ENCODE results near the gene KBTBD12.
A peak's percentile ranks its signal among the peaks of the same experiment; 100 is the strongest.

Gene KBTBD12

GRCh38 chr3:127884041-127884440, 31.0 kb upstream of the KBTBD12 start:
- TF ChIP-seq CTCF (conservative IDR thresholded peaks at IDR 0.05; ENCODE audit: low read length), result no peak
- DNase-seq (ENCODE audit: low read depth), result no peak
- no peak overlapping the region for H3K4me3 ChIP-seq (ENCODE audit: low read length)

GRCh38 chr3:127886231-127886955, 28.6 kb upstream of the KBTBD12 start:
- no peak overlapping the region for H3K4me3 ChIP-seq (ENCODE audit: low read length)
- no peak for DNase-seq (ENCODE audit: low read depth)
- no peak for TF ChIP-seq CTCF (conservative IDR thresholded peaks at IDR 0.05; ENCODE audit: low read length)

GRCh38 chr3:127886956-127887231, 28.1 kb upstream of the KBTBD12 start:
- H3K4me3 ChIP-seq (ENCODE audit: low read length), result no peak overlapping the region
- no peak for TF ChIP-seq CTCF (conservative IDR thresholded peaks at IDR 0.05; ENCODE audit: low read length)
- no peak for DNase-seq (ENCODE audit: low read depth)

GRCh38 chr3:127887321-127887720, 27.7 kb upstream of the KBTBD12 start:
- no peak for TF ChIP-seq CTCF (conservative IDR thresholded peaks at IDR 0.05; ENCODE audit: low read length)
- no peak for DNase-seq (ENCODE audit: low read depth)
- H3K4me3 ChIP-seq (ENCODE audit: low read length), result no peak overlapping the region

- DNase-seq (ENCODE audit: low read depth), result peak; percentile 20
- no peak overlapping the region for H3K4me3 ChIP-seq (ENCODE audit: low read length)
- no peak for TF ChIP-seq CTCF (conservative IDR thresholded peaks at IDR 0.05; ENCODE audit: low read length)
These were observed 26.9 kb upstream of the KBTBD12 start for GRCh38 chr3:127888156-127888555.

GRCh38 chr3:127888564-127889107, 26.4 kb upstream of the KBTBD12 start:
- DNase-seq (ENCODE audit: low read depth), result no peak
- TF ChIP-seq CTCF (conservative IDR thresholded peaks at IDR 0.05; ENCODE audit: low read length), result no peak
- no peak overlapping the region for H3K4me3 ChIP-seq (ENCODE audit: low read length)

- H3K4me3 ChIP-seq (ENCODE audit: low read length), result no peak overlapping the region
- peak; percentile 55 for DNase-seq (ENCODE audit: low read depth)
- no peak for TF ChIP-seq CTCF (conservative IDR thresholded peaks at IDR 0.05; ENCODE audit: low read length)
These were observed 25.6 kb upstream of the KBTBD12 start for GRCh38 chr3:127889461-127889863.
